ENCODE results near the gene C22orf39. TPM values are rescaled to one million over a fixed set of nuclear protein-coding genes. Genes with fewer than 3 reads are reported as not detected.
A peak's percentile ranks its signal among the peaks of the same experiment; 100 is the strongest.

C22orf39 gene
- total RNA-seq, 1 experiment from 2014 or later: 42.3 TPM

DNA sequence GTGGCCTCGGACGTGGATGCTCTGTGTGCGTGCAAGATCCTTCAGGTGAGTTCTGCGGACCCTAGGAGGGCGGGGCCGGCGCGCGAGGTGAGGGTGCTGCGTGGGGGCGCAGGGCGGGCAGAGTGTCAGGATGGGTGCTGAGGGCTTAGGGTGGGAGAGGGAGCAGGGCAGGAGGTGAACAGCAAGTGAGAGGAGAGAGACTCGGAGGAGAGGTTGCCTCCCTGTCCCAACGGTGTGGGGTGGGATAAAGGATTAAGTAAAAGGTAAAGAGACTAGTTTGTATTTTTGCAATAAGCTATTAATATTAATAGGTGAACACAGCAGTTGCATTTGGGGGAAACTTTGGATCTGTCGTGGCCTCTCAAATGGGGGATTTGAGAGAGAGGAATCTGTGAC, 32.7 kb upstream of the C22orf39 start:
- peaks cover 9% of the 10 kb centered on the region for H3K36me3 ChIP-seq (replicated peaks; ENCODE audit: control insufficient read depth, insufficient read depth, low read length)
- no peak for DNase-seq
- no peaks in the 10 kb centered on the region for H3K27me3 ChIP-seq (ENCODE audit: control insufficient read depth, insufficient read depth, low read length)
- peak overlapping the region; percentile 85 for H3K4me3 ChIP-seq (ENCODE audit: insufficient read depth, low read depth, low read length)

DNA sequence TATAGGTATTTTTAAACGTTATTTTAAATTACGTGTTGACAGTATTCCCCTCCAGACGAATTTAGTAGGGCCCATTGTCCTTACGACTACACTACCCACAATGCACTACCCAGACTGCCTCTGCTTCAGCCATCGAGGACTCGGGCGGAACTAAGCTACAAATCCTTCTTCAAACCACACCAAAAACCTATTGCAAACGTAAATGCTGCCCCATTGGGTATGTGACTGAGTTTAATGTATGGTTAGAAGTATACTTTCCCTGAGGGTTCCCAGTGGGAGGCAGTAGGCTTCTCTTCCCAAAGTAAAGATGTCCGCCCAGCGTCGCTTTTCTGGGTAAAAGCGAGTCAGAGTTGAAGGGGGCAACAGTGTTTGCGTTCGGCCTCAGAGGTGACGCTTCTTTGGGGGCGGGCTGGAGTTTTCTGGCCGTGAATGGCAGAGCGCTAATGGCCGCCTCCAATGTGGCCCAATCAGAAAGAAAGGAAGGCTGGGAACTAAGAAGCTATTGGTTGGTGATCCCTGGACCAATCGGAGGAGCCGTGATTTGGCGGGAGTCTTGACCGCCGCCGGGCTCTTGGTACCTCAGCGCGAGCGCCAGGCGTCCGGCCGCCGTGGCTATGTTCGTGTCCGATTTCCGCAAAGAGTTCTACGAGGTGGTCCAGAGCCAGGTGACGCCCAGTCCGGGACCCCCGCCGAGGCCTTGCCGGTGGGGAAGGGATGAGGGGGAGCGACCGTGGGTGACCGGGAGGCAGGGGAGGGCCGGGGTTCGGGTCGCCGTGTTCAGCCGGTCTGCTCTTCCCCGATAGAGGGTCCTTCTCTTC, 32.1 kb upstream of the C22orf39 start, which contains the start of gene CDC45:
CDC45 (plus strand) TSS at position 566 of the 818 bp plus-strand sequence; CDS start at position 615, 49 bp downstream.
- H3K27me3 ChIP-seq (ENCODE audit: control insufficient read depth, insufficient read depth, low read length): no peaks in the 10 kb centered on the region
- peaks cover 8% of the 10 kb centered on the region for H3K36me3 ChIP-seq (replicated peaks; ENCODE audit: control insufficient read depth, insufficient read depth, low read length)
- peak; percentile 97 for DNase-seq
- H3K4me3 ChIP-seq (ENCODE audit: insufficient read depth, low read depth, low read length): peak within 1 kb of the TSS; percentile 88

DNA sequence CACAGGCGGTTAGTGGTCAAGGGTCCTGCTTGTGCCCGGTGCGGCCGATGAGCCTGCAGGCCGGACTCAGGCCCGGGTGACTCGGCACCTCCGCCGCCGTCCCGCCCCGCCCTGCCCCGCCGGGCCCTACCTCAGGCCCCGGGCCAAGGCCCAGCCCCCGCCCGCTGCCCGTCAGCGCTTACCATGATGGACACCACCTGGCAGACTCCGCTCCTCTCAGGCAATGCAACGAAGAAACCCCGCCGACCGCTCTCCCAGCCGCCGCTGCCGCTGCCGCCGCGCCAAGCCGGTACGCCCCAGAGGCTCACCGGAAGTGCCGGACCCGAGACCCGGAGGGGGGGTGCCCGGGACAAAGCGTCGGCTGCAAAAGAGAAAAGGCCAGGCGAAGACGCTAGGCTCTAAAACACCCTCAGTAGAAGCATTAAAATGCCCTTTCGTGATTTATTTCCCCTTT, 31.4 kb upstream of the C22orf39 start, which contains the start of gene UFD1:
UFD1 (minus strand) TSS at position 293 of the 454 bp plus-strand sequence; CDS start at position 185, 108 bp downstream.
- Histone ChIP-seq H3K27me3 (ENCODE audit: control insufficient read depth, insufficient read depth, low read length) (no peaks in the 10 kb centered on the region), H3K4me3 (ENCODE audit: insufficient read depth, low read depth, low read length) (peak within 1 kb of the TSS; percentile 88)
- peak; percentile 94 for DNase-seq

GRCh38 chr22:19478045-19478900, 30.8 kb upstream of the C22orf39 start:
- no peak for DNase-seq
- H3K27me3 ChIP-seq (ENCODE audit: control insufficient read depth, insufficient read depth, low read length): no peaks in the 10 kb centered on the region
- H3K36me3 ChIP-seq (replicated peaks; ENCODE audit: control insufficient read depth, insufficient read depth, low read length): peaks cover 11% of the 10 kb centered on the region
- peak overlapping the region; percentile 88 for H3K4me3 ChIP-seq (ENCODE audit: insufficient read depth, low read depth, low read length)

More for the DNA sequence above, 31.4 kb upstream of the C22orf39 start, which contains the start of gene UFD1:
- H3K36me3 ChIP-seq (replicated peaks; ENCODE audit: control insufficient read depth, insufficient read depth, low read length): peaks cover 8% of the 10 kb centered on the region

GRCh38 chr22:19477321-19478044, 30.0 kb upstream of the C22orf39 start:
- H3K4me3 ChIP-seq (ENCODE audit: insufficient read depth, low read depth, low read length): peak overlapping the region; percentile 5
- H3K36me3 ChIP-seq (replicated peaks; ENCODE audit: control insufficient read depth, insufficient read depth, low read length): peaks cover 15% of the 10 kb centered on the region
- no peak for DNase-seq
- no peaks in the 10 kb centered on the region for H3K27me3 ChIP-seq (ENCODE audit: control insufficient read depth, insufficient read depth, low read length)

DNA sequence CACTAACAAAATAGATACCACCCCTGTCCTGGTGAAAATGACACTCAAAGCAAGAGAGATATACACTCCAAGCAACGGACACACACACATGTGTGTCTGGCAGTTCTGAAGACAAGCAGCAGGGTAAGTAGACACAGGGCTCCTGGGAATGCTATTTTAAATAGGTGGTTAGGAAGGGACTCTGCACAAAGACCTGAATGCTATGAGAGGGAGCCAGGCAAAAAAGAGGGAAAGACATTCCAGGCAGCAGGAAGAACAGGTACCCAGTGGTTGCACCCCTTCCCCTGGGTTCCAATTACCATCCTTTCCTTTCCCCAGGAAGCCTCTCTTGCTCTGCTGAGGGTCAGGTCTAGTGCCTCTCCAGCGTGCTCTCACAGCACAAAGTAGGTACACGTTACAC, 28.5 kb upstream of the C22orf39 start:
- DNase-seq: no peak
- H3K36me3 ChIP-seq (replicated peaks; ENCODE audit: control insufficient read depth, insufficient read depth, low read length): peaks cover 25% of the 10 kb centered on the region
- no peaks in the 10 kb centered on the region for H3K27me3 ChIP-seq (ENCODE audit: control insufficient read depth, insufficient read depth, low read length)
- no peak overlapping the region for H3K4me3 ChIP-seq (ENCODE audit: insufficient read depth, low read depth, low read length)

GRCh38 chr22:19473578-19473977, 26.1 kb upstream of the C22orf39 start:
- no peak for DNase-seq
- peaks cover 39% of the 10 kb centered on the region for H3K36me3 ChIP-seq (replicated peaks; ENCODE audit: control insufficient read depth, insufficient read depth, low read length)
- H3K4me3 ChIP-seq (ENCODE audit: insufficient read depth, low read depth, low read length): no peak overlapping the region

DNA sequence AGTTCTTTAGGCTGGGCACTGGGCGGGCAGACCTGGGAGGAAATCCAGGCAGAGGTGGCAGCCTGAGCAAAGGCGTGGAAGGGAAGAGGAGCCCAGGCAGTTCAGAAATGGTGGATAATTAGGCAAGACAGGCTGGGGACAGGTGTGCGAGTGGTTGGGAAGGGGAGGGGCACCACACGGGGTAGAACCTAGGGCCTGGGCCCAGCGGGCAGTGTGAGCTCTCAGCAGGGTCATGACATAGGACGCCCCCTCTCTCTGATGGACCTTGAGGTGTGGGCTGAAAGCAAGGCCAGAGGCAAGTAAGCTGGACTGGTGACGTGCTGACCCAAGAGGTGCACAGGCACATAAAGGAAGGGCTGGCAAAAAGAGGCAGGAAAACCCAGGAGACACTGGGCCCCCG, 24.7 kb upstream of the C22orf39 start:
- Histone ChIP-seq H3K4me3 (ENCODE audit: insufficient read depth, low read depth, low read length) (no peak overlapping the region), H3K27me3 (ENCODE audit: control insufficient read depth, insufficient read depth, low read length) (no peaks in the 10 kb centered on the region), H3K36me3 (replicated peaks; ENCODE audit: control insufficient read depth, insufficient read depth, low read length) (peaks cover 47% of the 10 kb centered on the region)
- no peak for DNase-seq

More at GRCh38 chr22:19473578-19473977, 26.1 kb upstream of the C22orf39 start:
- H3K27me3 ChIP-seq (ENCODE audit: control insufficient read depth, insufficient read depth, low read length): no peaks in the 10 kb centered on the region

- H3K27me3 ChIP-seq (ENCODE audit: control insufficient read depth, insufficient read depth, low read length): no peaks in the 10 kb centered on the region
- H3K36me3 ChIP-seq (replicated peaks; ENCODE audit: control insufficient read depth, insufficient read depth, low read length): peaks cover 53% of the 10 kb centered on the region
- no peak for DNase-seq
- H3K4me3 ChIP-seq (ENCODE audit: insufficient read depth, low read depth, low read length): no peak overlapping the region
Observed at GRCh38 chr22:19471572-19471971, 24.1 kb upstream of the C22orf39 start.

DNA sequence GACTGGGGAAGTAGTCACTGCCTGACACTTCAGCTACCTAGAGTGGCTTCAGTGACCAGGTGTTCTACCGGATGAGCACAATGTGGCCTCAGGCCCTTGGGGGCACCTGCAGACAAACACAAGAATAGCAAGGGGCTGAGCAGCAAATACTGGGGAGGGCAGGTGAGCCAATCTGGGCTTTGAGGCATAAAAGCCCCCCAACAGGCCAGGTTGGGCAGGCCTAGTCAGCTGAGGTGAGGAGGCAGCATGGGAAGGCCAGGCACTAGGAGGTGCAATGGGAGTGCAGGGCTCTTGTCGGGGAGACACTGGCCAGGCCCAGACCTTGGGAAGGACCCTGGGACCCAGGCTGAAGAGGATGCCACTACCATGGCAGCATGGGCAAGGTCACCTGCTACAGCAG, 22.5 kb upstream of the C22orf39 start:
- no peak overlapping the region for H3K4me3 ChIP-seq (ENCODE audit: insufficient read depth, low read depth, low read length)
- peaks cover 63% of the 10 kb centered on the region for H3K36me3 ChIP-seq (replicated peaks; ENCODE audit: control insufficient read depth, insufficient read depth, low read length)
- H3K27me3 ChIP-seq (ENCODE audit: control insufficient read depth, insufficient read depth, low read length): no peaks in the 10 kb centered on the region
- DNase-seq: no peak

DNA sequence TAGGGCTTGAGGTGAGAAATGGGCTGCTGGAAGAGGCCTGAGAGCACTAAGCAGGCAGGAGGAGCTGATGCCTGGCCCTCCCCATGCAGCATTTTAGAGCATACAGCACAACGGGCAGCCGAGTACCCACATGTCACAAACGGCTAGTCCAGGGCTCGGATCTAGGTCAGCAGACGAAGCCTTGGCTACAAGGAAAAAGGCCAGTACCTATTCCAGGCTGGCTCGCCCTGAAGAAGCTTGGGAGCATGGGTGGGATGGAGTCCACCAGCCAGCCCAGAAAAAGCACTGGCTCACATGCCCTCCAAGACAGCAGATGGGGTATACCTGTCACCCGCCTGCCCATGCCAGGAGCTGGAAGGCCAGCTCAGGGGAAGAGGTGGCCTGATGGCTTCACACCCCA, 21.9 kb upstream of the C22orf39 start:
- H3K36me3 ChIP-seq (replicated peaks; ENCODE audit: control insufficient read depth, insufficient read depth, low read length): peaks cover 66% of the 10 kb centered on the region
- DNase-seq: no peak

DNA sequence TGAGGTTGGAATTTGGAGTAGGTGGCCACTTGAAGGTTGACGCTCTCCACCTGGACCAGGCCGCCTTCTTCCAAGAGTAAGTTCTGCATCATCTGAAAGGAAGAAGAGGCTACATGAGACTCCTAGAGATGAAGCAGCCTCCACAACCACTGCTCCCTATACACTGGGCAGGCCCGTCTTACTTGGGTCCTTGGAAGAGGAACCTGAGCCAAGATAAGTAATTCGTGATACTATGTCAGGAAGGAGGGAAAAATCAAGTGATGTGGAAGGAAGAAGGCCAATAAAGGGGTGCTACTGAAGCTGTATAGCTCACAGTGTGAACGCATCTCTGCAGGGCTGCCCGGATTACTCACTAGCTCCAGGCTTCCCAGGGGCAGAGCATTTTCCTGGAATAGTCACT, 20.4 kb upstream of the C22orf39 start:
- no peak for DNase-seq
- peaks cover 63% of the 10 kb centered on the region for H3K36me3 ChIP-seq (replicated peaks; ENCODE audit: control insufficient read depth, insufficient read depth, low read length)
- no peak overlapping the region for H3K4me3 ChIP-seq (ENCODE audit: insufficient read depth, low read depth, low read length)
- no peaks in the 10 kb centered on the region for H3K27me3 ChIP-seq (ENCODE audit: control insufficient read depth, insufficient read depth, low read length)

More for the DNA sequence above, 21.9 kb upstream of the C22orf39 start:
- H3K27me3 ChIP-seq (ENCODE audit: control insufficient read depth, insufficient read depth, low read length): no peaks in the 10 kb centered on the region
- no peak overlapping the region for H3K4me3 ChIP-seq (ENCODE audit: insufficient read depth, low read depth, low read length)

- Histone ChIP-seq H3K4me3 (ENCODE audit: insufficient read depth, low read depth, low read length) (no peak overlapping the region), H3K27me3 (ENCODE audit: control insufficient read depth, insufficient read depth, low read length) (no peaks in the 10 kb centered on the region), H3K36me3 (replicated peaks; ENCODE audit: control insufficient read depth, insufficient read depth, low read length) (peaks cover 58% of the 10 kb centered on the region)
- no peak for DNase-seq
Observed at GRCh38 chr22:19466848-19467752, 19.6 kb upstream of the C22orf39 start.

Measured in H7 (cell line).